G401 (cell line): ENCODE measurements around the gene ANKRD36C. TPM values are rescaled to one million over a fixed set of nuclear protein-coding genes. Genes with fewer than 3 reads are reported as not detected.
"Not testable (repeated sequence)": the region's sequence is repeated elsewhere in the genome, so short reads cannot be mapped to it uniquely, and the experiment has no call there.

ENCODE experiments used
- DNase-seq: peaks from one replicate; pipeline ENCODE4 v3.0.0-alpha.2; 2015; ENCODE audit warnings: low spot score
- in situ Hi-C: cut with HindIII; loops from 2 replicates; pipeline ENCODE4 v1.10.0; 2016; ENCODE audit warnings: low sequenced_read_pairs, mixed read lengths
- total RNA-seq: library from RNA; depleted of rRNA; stranded (reverse); fragments of >200 nt; shearing (Covaris generic); gene quantifications from 2 replicates; pipeline ENCODE4 v1.2.3, GENCODE V29; 2014; rRNA removed

Gene ANKRD36C
- total RNA-seq, 1 experiment from 2014 or later = 15.6 TPM

- in situ Hi-C loops, DNase-seq: not testable (repeated sequence)
These were observed 157.3 kb downstream of the ANKRD36C start for GRCh38 chr2:95834077-95835013.

- DNase-seq, in situ Hi-C loops: not testable (repeated sequence)
These were observed 167.4 kb downstream of the ANKRD36C start for GRCh38 chr2:95824218-95824617.

GRCh38 chr2:95817521-95817920 is 174.1 kb downstream of the ANKRD36C start:
- in situ Hi-C loops, DNase-seq: not testable (repeated sequence)

GRCh38 chr2:95813311-95813710 is 178.3 kb downstream of the ANKRD36C start:
- DNase-seq, in situ Hi-C loops: not testable (repeated sequence)

- DNase-seq = no peak
- in situ Hi-C loops = no loop called here
These were observed 191.7 kb downstream of the ANKRD36C start for GRCh38 chr2:95799892-95800291.

GRCh38 chr2:95799147-95799889 is 192.3 kb downstream of the ANKRD36C start:
- DNase-seq, in situ Hi-C loops: not testable (repeated sequence)

GRCh38 chr2:95796249-95797099 is 195.2 kb downstream of the ANKRD36C start:
- in situ Hi-C loops, DNase-seq: not testable (repeated sequence)

- DNase-seq, in situ Hi-C loops: not testable (repeated sequence)
These were observed 197.7 kb downstream of the ANKRD36C start for GRCh38 chr2:95793970-95794369.

- DNase-seq, in situ Hi-C loops: not testable (repeated sequence)
These were observed 201.4 kb downstream of the ANKRD36C start for GRCh38 chr2:95790180-95790579.

GRCh38 chr2:95789385-95789784 is 202.2 kb downstream of the ANKRD36C start:
- DNase-seq, in situ Hi-C loops: not testable (repeated sequence)

- in situ Hi-C loops, DNase-seq: not testable (repeated sequence)
These were observed 203.0 kb downstream of the ANKRD36C start for GRCh38 chr2:95788642-95789041.

Other genes with a start within 250 kb of the ANKRD36C start
- gene GPAT2, start 43.1 kb upstream of the ANKRD36C start, total RNA-seq = not detected in 2 replicates
- 0.37 TPM in 1 of 2 replicates, not detected in the other for gene ADRA2B, start 124.7 kb upstream of the ANKRD36C start, total RNA-seq
- gene ASTL, start 146.7 kb upstream of the ANKRD36C start, total RNA-seq = 2.6 TPM in 1 of 2 replicates, not detected in the other
- 37.2 and 44.4 TPM in 2 replicates for gene DUSP2, start 153.6 kb upstream of the ANKRD36C start, total RNA-seq
- gene STARD7, start 217.0 kb upstream of the ANKRD36C start, total RNA-seq = 117 and 144 TPM in 2 replicates